ENCODE measurements around the gene PRICKLE3.

DNA sequence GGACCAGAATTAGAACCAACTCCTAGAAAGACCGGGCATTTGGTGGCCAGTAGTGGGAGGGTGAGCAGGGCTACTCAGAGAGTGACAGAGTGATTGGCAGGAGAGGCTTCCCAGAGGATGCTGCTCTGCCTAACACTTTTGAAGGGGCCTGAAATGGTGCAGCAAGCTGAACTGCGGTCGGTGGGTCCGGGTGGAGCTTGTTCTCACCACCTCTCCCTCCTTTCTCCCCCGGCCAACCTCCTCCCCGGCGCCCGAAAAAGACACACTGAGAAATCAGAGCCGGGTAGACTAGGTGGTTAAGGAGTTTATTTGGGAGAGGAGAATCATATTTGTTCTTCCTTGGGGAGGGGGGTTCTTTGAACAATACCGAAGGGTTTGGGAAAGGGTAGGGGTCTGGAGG lies 1.4 kb upstream of the PRICKLE3 start:
- TF ChIP-seq, protein P1, sequence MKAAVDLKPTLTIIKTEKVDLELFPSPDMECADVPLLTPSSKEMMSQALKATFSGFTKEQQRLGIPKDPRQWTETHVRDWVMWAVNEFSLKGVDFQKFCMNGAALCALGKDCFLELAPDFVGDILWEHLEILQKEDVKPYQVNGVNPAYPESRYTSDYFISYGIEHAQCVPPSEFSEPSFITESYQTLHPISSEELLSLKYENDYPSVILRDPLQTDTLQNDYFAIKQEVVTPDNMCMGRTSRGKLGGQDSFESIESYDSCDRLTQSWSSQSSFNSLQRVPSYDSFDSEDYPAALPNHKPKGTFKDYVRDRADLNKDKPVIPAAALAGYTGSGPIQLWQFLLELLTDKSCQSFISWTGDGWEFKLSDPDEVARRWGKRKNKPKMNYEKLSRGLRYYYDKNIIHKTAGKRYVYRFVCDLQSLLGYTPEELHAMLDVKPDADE (IDR thresholded peaks at IDR 0.05), result no peak
- TF ChIP-seq, protein P2, sequence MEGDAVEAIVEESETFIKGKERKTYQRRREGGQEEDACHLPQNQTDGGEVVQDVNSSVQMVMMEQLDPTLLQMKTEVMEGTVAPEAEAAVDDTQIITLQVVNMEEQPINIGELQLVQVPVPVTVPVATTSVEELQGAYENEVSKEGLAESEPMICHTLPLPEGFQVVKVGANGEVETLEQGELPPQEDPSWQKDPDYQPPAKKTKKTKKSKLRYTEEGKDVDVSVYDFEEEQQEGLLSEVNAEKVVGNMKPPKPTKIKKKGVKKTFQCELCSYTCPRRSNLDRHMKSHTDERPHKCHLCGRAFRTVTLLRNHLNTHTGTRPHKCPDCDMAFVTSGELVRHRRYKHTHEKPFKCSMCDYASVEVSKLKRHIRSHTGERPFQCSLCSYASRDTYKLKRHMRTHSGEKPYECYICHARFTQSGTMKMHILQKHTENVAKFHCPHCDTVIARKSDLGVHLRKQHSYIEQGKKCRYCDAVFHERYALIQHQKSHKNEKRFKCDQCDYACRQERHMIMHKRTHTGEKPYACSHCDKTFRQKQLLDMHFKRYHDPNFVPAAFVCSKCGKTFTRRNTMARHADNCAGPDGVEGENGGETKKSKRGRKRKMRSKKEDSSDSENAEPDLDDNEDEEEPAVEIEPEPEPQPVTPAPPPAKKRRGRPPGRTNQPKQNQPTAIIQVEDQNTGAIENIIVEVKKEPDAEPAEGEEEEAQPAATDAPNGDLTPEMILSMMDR (conservative IDR thresholded peaks at IDR 0.05; ENCODE audit: low read depth in 2 of 2), result no peak
- no peak for TF ChIP-seq POLR2AphosphoS5 (IDR thresholded peaks at IDR 0.05; ENCODE audit: low read depth)
- TF ChIP-seq EZH2 (IDR thresholded peaks at IDR 0.05; ENCODE audit: low read depth, unreplicated experiment), result no peak
- TF ChIP-seq, protein P3, sequence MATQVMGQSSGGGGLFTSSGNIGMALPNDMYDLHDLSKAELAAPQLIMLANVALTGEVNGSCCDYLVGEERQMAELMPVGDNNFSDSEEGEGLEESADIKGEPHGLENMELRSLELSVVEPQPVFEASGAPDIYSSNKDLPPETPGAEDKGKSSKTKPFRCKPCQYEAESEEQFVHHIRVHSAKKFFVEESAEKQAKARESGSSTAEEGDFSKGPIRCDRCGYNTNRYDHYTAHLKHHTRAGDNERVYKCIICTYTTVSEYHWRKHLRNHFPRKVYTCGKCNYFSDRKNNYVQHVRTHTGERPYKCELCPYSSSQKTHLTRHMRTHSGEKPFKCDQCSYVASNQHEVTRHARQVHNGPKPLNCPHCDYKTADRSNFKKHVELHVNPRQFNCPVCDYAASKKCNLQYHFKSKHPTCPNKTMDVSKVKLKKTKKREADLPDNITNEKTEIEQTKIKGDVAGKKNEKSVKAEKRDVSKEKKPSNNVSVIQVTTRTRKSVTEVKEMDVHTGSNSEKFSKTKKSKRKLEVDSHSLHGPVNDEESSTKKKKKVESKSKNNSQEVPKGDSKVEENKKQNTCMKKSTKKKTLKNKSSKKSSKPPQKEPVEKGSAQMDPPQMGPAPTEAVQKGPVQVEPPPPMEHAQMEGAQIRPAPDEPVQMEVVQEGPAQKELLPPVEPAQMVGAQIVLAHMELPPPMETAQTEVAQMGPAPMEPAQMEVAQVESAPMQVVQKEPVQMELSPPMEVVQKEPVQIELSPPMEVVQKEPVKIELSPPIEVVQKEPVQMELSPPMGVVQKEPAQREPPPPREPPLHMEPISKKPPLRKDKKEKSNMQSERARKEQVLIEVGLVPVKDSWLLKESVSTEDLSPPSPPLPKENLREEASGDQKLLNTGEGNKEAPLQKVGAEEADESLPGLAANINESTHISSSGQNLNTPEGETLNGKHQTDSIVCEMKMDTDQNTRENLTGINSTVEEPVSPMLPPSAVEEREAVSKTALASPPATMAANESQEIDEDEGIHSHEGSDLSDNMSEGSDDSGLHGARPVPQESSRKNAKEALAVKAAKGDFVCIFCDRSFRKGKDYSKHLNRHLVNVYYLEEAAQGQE (IDR thresholded peaks at IDR 0.05; ENCODE audit: unreplicated experiment), result no peak
- TF ChIP-seq EZH2phosphoT487 (IDR thresholded peaks at IDR 0.05; ENCODE audit: unreplicated experiment), result no peak
- TF ChIP-seq CREB1 (CRISPR knock-in tag; IDR thresholded peaks at IDR 0.05; ENCODE audit: low read depth), result no peak
- TF ChIP-seq STAT1 (IDR thresholded peaks at IDR 0.05; ENCODE audit: unreplicated experiment), result no peak
- TF ChIP-seq ZNF331 (CRISPR knock-in tag; IDR thresholded peaks at IDR 0.05; ENCODE audit: low read depth), result no peak
- no peak for TF ChIP-seq NANOG (IDR thresholded peaks at IDR 0.05; ENCODE audit: borderline replicate concordance)
- no peak for TF ChIP-seq JUNB (IDR thresholded peaks at IDR 0.05; ENCODE audit: unreplicated experiment)
- TF ChIP-seq ZNF114 (CRISPR knock-in tag; IDR thresholded peaks at IDR 0.05), result no peak
